Common myeloid progenitor, CD34-positive (primary cell): ENCODE results near the gene MS4A6A.
A peak's percentile ranks its signal among the peaks of the same experiment; 100 is the strongest.
"Not testable (repeated sequence)": the region's sequence is repeated elsewhere in the genome, so short reads cannot be mapped to it uniquely, and the experiment has no call there.

ENCODE experiments used
- CTCF ChIA-PET: fragments of 350-600 bp; sonication (Branson Sonifier 250); formaldehyde crosslinking; loops from one replicate; lab custom pipeline; 2021; ENCODE audit warnings: antibody characterized with exemption; lab: Charles Lee
- POLR2A ChIA-PET: fragments of 350-600 bp; sonication (Branson Sonifier 250); formaldehyde crosslinking; loops from one replicate; lab custom pipeline; 2021; ENCODE audit warnings: antibody characterized with exemption; lab: Charles Lee
- DNase-seq, 3 donors: peaks; one replicate each; pipeline versions ENCODE4 v3.0.0 to v3.0.0-alpha.2; 2013
- H3K27ac ChIP-seq, 2 experiments: 1 replicate in 1 of 2; 2 replicates in 1 of 2; pipeline ENCODE4 v1.7.0; 2013; ENCODE audit warnings: inconsistent platforms in 2 of 2, low read length in 2 of 2, mild to moderate bottlenecking in 2 of 2, low read depth in 1 of 2, moderate library complexity in 1 of 2; ENCODE audit not compliant: severe bottlenecking in 2 of 2, insufficient read depth in 1 of 2, poor library complexity in 1 of 2
- H3K27me3 ChIP-seq, 5 experiments: replicated peaks in 2 of 5; 1 replicate in 3 of 5; 2 replicates in 2 of 5; pipeline versions ENCODE4 v1.6.1 to v1.7.0; 2013; ENCODE audit warnings: low read length in 4 of 5, mild to moderate bottlenecking in 2 of 5, moderate library complexity in 2 of 5, inconsistent platforms in 1 of 5; ENCODE audit not compliant: insufficient read depth in 5 of 5, control insufficient read depth in 4 of 5
- H3K36me3 ChIP-seq, 4 experiments: 1 replicate in 2 of 4; 2 replicates in 2 of 4; pipeline versions ENCODE4 v1.6.1 to v1.7.0; 2013; ENCODE audit warnings: low read length in 3 of 4, control low read depth in 1 of 4, mild to moderate bottlenecking in 1 of 4; ENCODE audit not compliant: control insufficient read depth in 4 of 4, insufficient read depth in 4 of 4
- H3K4me1 ChIP-seq, 4 experiments: 1 replicate in 3 of 4; 2 replicates in 1 of 4; pipeline versions ENCODE4 v1.6.1 to v1.7.1; 2013; ENCODE audit warnings: low read length in 3 of 4, mild to moderate bottlenecking in 3 of 4, control low read depth in 1 of 4, inconsistent platforms in 1 of 4, moderate library complexity in 1 of 4; ENCODE audit not compliant: control insufficient read depth in 4 of 4, insufficient read depth in 4 of 4; ENCODE audit errors: control extremely low read depth in 1 of 4
- H3K4me3 ChIP-seq, 7 experiments: 1 replicate in 4 of 7; 2 replicates in 3 of 7; pipeline versions ENCODE4 v1.5.1 to v1.7.0; 2013; ENCODE audit warnings: mild to moderate bottlenecking in 7 of 7, low read length in 6 of 7, moderate library complexity in 6 of 7, inconsistent platforms in 2 of 7, low read depth in 2 of 7, control low read depth in 1 of 7; ENCODE audit not compliant: insufficient read depth in 4 of 7, control insufficient read depth in 1 of 7; ENCODE audit errors: extremely low read depth in 1 of 7
- H3K9me3 ChIP-seq, 5 experiments: 1 replicate in 4 of 5; 2 replicates in 1 of 5; pipeline versions ENCODE4 v1.6.1 to v1.7.1; 2013; ENCODE audit warnings: low read length in 4 of 5, mild to moderate bottlenecking in 2 of 5, inconsistent platforms in 1 of 5, low read depth in 1 of 5, moderate library complexity in 1 of 5; ENCODE audit not compliant: control insufficient read depth in 4 of 5, insufficient read depth in 2 of 5; ENCODE audit errors: control extremely low read depth in 1 of 5
- WGBS: methylation state at CpG from one replicate; pipeline ENCODE4 v1.1.5; 2013; ENCODE audit not compliant: insufficient coverage; 5-methylcytosine and 5-hydroxymethylcytosine counted together

MS4A6A gene

GRCh38 chr11:60133917-60134316 is 49.0 kb downstream of the MS4A6A start:
- peaks cover 0 to 11% (median 6%) of the 10 kb centered on the region in 5 experiments for H3K9me3 ChIP-seq
- H3K27me3 ChIP-seq, result no peaks in the 10 kb centered on the region
- DNase-seq, result no peak
- no peaks in the 10 kb centered on the region for H3K36me3 ChIP-seq
- ChIA-PET CTCF (no interaction called here), POLR2A (no interaction called here)
- peaks cover 0 to 5% (median 2%) of the 10 kb centered on the region in 4 experiments for H3K4me1 ChIP-seq
- no CpG with 5 or more reads among the region's 1 CpG for WGBS
- H3K4me3 ChIP-seq, result no peak overlapping the region
- no peak overlapping the region for H3K27ac ChIP-seq

- WGBS, result 89% methylated on average over 3 of the region's 3 CpGs
- POLR2A ChIA-PET, result no interaction called here
- no peaks in the 10 kb centered on the region for H3K27me3 ChIP-seq
- H3K36me3 ChIP-seq, result no peaks in the 10 kb centered on the region
- no peak overlapping the region for H3K27ac ChIP-seq
- DNase-seq, result no peak
- H3K4me1 ChIP-seq, result peaks cover 0 to 16% (median 2%) of the 10 kb centered on the region in 4 experiments
- peaks cover 0 to 9% (median 6%) of the 10 kb centered on the region in 5 experiments for H3K9me3 ChIP-seq
- no peak overlapping the region for H3K4me3 ChIP-seq
- CTCF ChIA-PET, result interaction anchor here (0.8 to 1.4 kb wide), 3 partner anchors 309 to 367 kb away, joined by 3 read pairs; no protein-coding TSS in a partner anchor
These were observed 51.0 kb downstream of the MS4A6A start for GRCh38 chr11:60131912-60132311.

GRCh38 chr11:60130496-60130895 is 52.4 kb downstream of the MS4A6A start:
- no peak overlapping the region for H3K27ac ChIP-seq
- H3K4me3 ChIP-seq, result no peak overlapping the region
- H3K27me3 ChIP-seq, result no peaks in the 10 kb centered on the region
- H3K4me1 ChIP-seq, result peaks cover 0 to 16% (median 4%) of the 10 kb centered on the region in 4 experiments
- DNase-seq, result peak; percentile 67 to 75 (median 73)
- POLR2A ChIA-PET, result no interaction called here
- H3K9me3 ChIP-seq, result peaks cover 0 to 8% (median 6%) of the 10 kb centered on the region in 5 experiments
- no peaks in the 10 kb centered on the region for H3K36me3 ChIP-seq
- CTCF ChIA-PET, result interaction anchor here (1.0 to 1.3 kb wide), 4 partner anchors 300 to 307 kb away, joined by 3 to 7 read pairs (median 4); no protein-coding TSS in a partner anchor

- peaks cover 3 to 22% (median 7%) of the 10 kb centered on the region in 4 experiments for H3K4me1 ChIP-seq
- 57% methylated on average over 2 of the region's 3 CpGs for WGBS
- peaks cover 0 to 8% (median 6%) of the 10 kb centered on the region in 5 experiments for H3K9me3 ChIP-seq
- ChIA-PET POLR2A (no interaction called here), CTCF (interaction anchor here (0.9 to 1.3 kb wide), 3 partner anchors 305 to 313 kb away, joined by 3 to 7 read pairs (median 4); no protein-coding TSS in a partner anchor)
- H3K27me3 ChIP-seq, result no peaks in the 10 kb centered on the region
- no peak overlapping the region for H3K27ac ChIP-seq
- DNase-seq, result peak in 1 of 3 donors; percentile 46
- H3K36me3 ChIP-seq, result no peaks in the 10 kb centered on the region
- no peak overlapping the region for H3K4me3 ChIP-seq
These were observed 53.0 kb downstream of the MS4A6A start for GRCh38 chr11:60129853-60130252.

- CTCF ChIA-PET, result interaction anchor here (1.5 kb wide), 1 partner anchor 306 kb away, joined by 5 read pairs; no protein-coding TSS in a partner anchor
- POLR2A ChIA-PET, H3K9me3 ChIP-seq, H3K27me3 ChIP-seq, H3K27ac ChIP-seq, H3K4me3 ChIP-seq, H3K36me3 ChIP-seq, DNase-seq: not testable (repeated sequence)
- no CpG with 5 or more reads among the region's 4 CpGs for WGBS
- peaks cover 3 to 31% (median 11%) of the 10 kb centered on the region in 4 experiments for H3K4me1 ChIP-seq
These were observed 54.0 kb downstream of the MS4A6A start for GRCh38 chr11:60128866-60129265.

- Histone ChIP-seq H3K4me1 (peaks cover 3 to 36% (median 12%) of the 10 kb centered on the region in 4 experiments), H3K27ac (no peak overlapping the region), H3K36me3 (no peaks in the 10 kb centered on the region), H3K4me3 (no peak overlapping the region), H3K27me3 (no peaks in the 10 kb centered on the region), H3K9me3 (no peaks in the 10 kb centered on the region)
- CTCF ChIA-PET, result interaction anchor here (1.5 kb wide), 1 partner anchor 305 kb away, joined by 5 read pairs; no protein-coding TSS in a partner anchor
- WGBS, result no CpG with 5 or more reads among the region's 2 CpGs
- no peak for DNase-seq
- POLR2A ChIA-PET, result no interaction called here
These were observed 54.5 kb downstream of the MS4A6A start for GRCh38 chr11:60128376-60128775.

GRCh38 chr11:60127311-60127811 is 55.5 kb downstream of the MS4A6A start:
- peak overlapping the region; percentile 18 to 23 for H3K27ac ChIP-seq
- 79% methylated on average over 2 of the region's 3 CpGs for WGBS

More at GRCh38 chr11:60127311-60127811, 55.5 kb downstream of the MS4A6A start:
- Histone ChIP-seq H3K9me3 (no peaks in the 10 kb centered on the region), H3K36me3 (no peaks in the 10 kb centered on the region), H3K4me3 (no peak overlapping the region), H3K27me3 (no peaks in the 10 kb centered on the region), H3K4me1 (peaks cover 3 to 37% (median 13%) of the 10 kb centered on the region in 4 experiments)
- ChIA-PET POLR2A (no interaction called here), CTCF (interaction anchor here (1.5 kb wide), 1 partner anchor 304 kb away, joined by 5 read pairs; no protein-coding TSS in a partner anchor)
- peak; percentile 27 to 83 (median 63) for DNase-seq
